Pancreas (tissue), 10 donors: ENCODE data around the gene TBCK. TPM values are rescaled to one million over a fixed set of nuclear protein-coding genes. Genes with fewer than 3 reads are reported as not detected.
A peak's percentile ranks its signal among the peaks of the same experiment; 100 is the strongest.

Source experiments
- ATAC-seq, 4 donors: fragments of 200-7000 bp; cut with Tn5 transposase; one replicate each; pipeline versions ENCODE4 v1.8.0 to v1.9.1; 2020; ENCODE audit warnings: mild to moderate bottlenecking in 4 of 4, moderate library complexity in 4 of 4
- DNase-seq, 6 donors: peaks; one replicate each; pipeline ENCODE4 v3.0.0-alpha.2; 2020
- FAIRE-seq: peaks from 2 replicates; lab custom pipeline; 2012; peaks lifted over from hg19 to GRCh38; lab: Jason Lieb, UNC
- H3K27ac ChIP-seq, 4 donors: fragments of 200-600 bp; sonication (generic); 1 replicate in 3 of 4; 2 replicates in 1 of 4; pipeline versions ENCODE4 v1.5.0 to v1.8.0; 2020
- H3K27me3 ChIP-seq, 4 donors: fragments of 200-600 bp; one replicate each; pipeline ENCODE4 v1.8.0; 2021
- H3K36me3 ChIP-seq, 3 donors: fragments of 200-600 bp; sonication (generic) in 1 of 3; one replicate each; pipeline versions ENCODE4 v1.5.0 to v1.8.0; 2020 to 2021
- H3K4me1 ChIP-seq, 3 donors: fragments of 200-600 bp; one replicate each; pipeline ENCODE4 v1.8.0; 2021
- H3K4me3 ChIP-seq, 4 donors: fragments of 200-600 bp; sonication (generic) in 2 of 4; one replicate each; pipeline versions ENCODE4 v1.5.0 to v1.8.0; 2020 to 2021
- H3K9me3 ChIP-seq, 4 donors: fragments of 200-600 bp; one replicate each; pipeline ENCODE4 v1.8.0; 2021
- WGBS, 2 donors: extraction: QIAGEN DNeasy Blood & Tissue Kit; methylation state at CpG; one replicate each; pipeline ENCODE4 v1.1.7; 2013; 5-methylcytosine and 5-hydroxymethylcytosine counted together
- intact Hi-C, 3 donors: fragments of 100-400 bp; cut with DNase I; formaldehyde crosslinking; loops; one replicate each; pipeline versions ENCODE4 v1.11.1 to v1.14.2; 2022
- polyA plus RNA-seq, 2 donors: library from polyadenylated mRNA; stranded (reverse); fragments of 200-250 nt; gene quantifications; one replicate each; pipeline ENCODE4 v1.2.3, GENCODE V29; 2013
- total RNA-seq, 6 donors: library from RNA; stranded (reverse); fragmentation: NEBNext Ultra II Directional in 4 of 6; extraction: Animal tissue kit (Norgen Biotek cat#: 25700) in 4 of 6; gene quantifications; one replicate each; pipeline versions ENCODE4 v1.2.1 to v1.2.4, GENCODE V29; 2021 to 2023
- TF ChIP-seq, protein P1 (sequence below), 4 donors: fragments of 200-600 bp; sonication (generic) in 3 of 4; IDR thresholded peaks; one replicate each; pipeline versions ENCODE4 v1.5.0 to v1.8.0; 2021; ENCODE audit warnings: antibody characterized with exemption in 4 of 4
- donor health status: healthy with polysubstance abuse.
- donor health status: DM: no; HTN: no; CAD: no; lungs with moderate emphysema.
- donor health status: DM: no; HTN: no; CAD: no.
- donor health status: control.
- donor health status: control.
- donor health status: Bipolar disorder and iron deficiency.
- donor health status: DM: yes; HTN: yes; CAD: no.
- donor health status: DM: no; HTN: no; CAD: no.
- donor health status: DM: no; HTN: no; CAD: no.
- donor health status: DM: yes; HTN: yes; CAD: no.

TBCK gene
- total and polyA plus RNA-seq, 8 donors: 5.3 to 35.1 (median 12.5) TPM

- TF ChIP-seq, protein P1, sequence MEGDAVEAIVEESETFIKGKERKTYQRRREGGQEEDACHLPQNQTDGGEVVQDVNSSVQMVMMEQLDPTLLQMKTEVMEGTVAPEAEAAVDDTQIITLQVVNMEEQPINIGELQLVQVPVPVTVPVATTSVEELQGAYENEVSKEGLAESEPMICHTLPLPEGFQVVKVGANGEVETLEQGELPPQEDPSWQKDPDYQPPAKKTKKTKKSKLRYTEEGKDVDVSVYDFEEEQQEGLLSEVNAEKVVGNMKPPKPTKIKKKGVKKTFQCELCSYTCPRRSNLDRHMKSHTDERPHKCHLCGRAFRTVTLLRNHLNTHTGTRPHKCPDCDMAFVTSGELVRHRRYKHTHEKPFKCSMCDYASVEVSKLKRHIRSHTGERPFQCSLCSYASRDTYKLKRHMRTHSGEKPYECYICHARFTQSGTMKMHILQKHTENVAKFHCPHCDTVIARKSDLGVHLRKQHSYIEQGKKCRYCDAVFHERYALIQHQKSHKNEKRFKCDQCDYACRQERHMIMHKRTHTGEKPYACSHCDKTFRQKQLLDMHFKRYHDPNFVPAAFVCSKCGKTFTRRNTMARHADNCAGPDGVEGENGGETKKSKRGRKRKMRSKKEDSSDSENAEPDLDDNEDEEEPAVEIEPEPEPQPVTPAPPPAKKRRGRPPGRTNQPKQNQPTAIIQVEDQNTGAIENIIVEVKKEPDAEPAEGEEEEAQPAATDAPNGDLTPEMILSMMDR (IDR thresholded peaks at IDR 0.05): no peak
- H3K4me1 ChIP-seq: no peaks in the 10 kb centered on the region
- FAIRE-seq: no peak
- DNase-seq: no peak
- ATAC-seq: no peak
- no peaks in the 10 kb centered on the region for H3K9me3 ChIP-seq
- intact Hi-C loops: no loop called here
- no peak overlapping the region for H3K4me3 ChIP-seq
- WGBS, 2 donors: 51 to 55% methylated on average over 1 of the region's 1 CpG
- H3K27ac ChIP-seq: no peak overlapping the region
- no peaks in the 10 kb centered on the region for H3K27me3 ChIP-seq
- no peaks in the 10 kb centered on the region for H3K36me3 ChIP-seq
Measured at GRCh38 chr4:106358899-106359298, 42.9 kb upstream of the TBCK start.

DNA sequence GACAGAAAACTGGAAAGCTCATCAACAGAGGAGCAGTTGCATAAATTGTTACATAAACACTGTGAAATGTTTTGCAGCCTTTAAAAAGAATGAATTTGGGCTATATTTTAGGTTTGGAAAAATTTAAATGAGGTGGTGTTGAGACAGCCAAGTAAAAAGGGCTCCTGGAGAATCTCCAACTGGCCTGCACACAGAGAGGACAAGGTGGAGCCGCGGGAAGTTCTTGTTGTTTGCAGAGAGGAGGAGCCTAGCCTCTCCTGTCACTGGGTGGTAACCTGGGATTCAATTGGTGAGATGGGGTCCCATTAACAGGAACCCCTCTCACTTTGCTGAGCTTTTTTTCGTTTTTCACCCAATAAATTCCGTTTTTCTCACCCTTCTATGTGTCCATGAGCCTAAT lies 39.2 kb upstream of the TBCK start:
- no peak overlapping the region for H3K27ac ChIP-seq
- intact Hi-C loops: no loop called here
- 35 to 52% methylated on average over 4 of the region's 4 CpGs for WGBS, 2 donors
- TF ChIP-seq, protein P1 (IDR thresholded peaks at IDR 0.05): no peak
- no peaks in the 10 kb centered on the region for H3K27me3 ChIP-seq
- H3K36me3 ChIP-seq: no peaks in the 10 kb centered on the region
- no peaks in the 10 kb centered on the region for H3K9me3 ChIP-seq
- H3K4me3 ChIP-seq: no peak overlapping the region
- peak in 2 of 4 donors; percentile 53 to 57 for ATAC-seq
- no peaks in the 10 kb centered on the region for H3K4me1 ChIP-seq
- FAIRE-seq: no peak
- DNase-seq: peak in 1 of 6 donors; percentile 16

GRCh38 chr4:106353786-106354185 lies 37.8 kb upstream of the TBCK start:
- no peak for ATAC-seq
- TF ChIP-seq, protein P1 (IDR thresholded peaks at IDR 0.05): no peak
- Histone ChIP-seq H3K4me3 (no peak overlapping the region), H3K27ac (no peak overlapping the region), H3K4me1 (no peaks in the 10 kb centered on the region), H3K36me3 (no peaks in the 10 kb centered on the region), H3K27me3 (no peaks in the 10 kb centered on the region), H3K9me3 (no peaks in the 10 kb centered on the region)
- WGBS, 2 donors: 93 to 100% methylated on average over 1 of the region's 1 CpG
- DNase-seq: no peak
- FAIRE-seq: no peak
- intact Hi-C loops: no loop called here

GRCh38 chr4:106351016-106351415 lies 35.0 kb upstream of the TBCK start:
- no peak overlapping the region for H3K27ac ChIP-seq
- intact Hi-C loops: no loop called here
- no peaks in the 10 kb centered on the region for H3K36me3 ChIP-seq
- TF ChIP-seq, protein P1 (IDR thresholded peaks at IDR 0.05): no peak
- H3K27me3 ChIP-seq: no peaks in the 10 kb centered on the region
- H3K9me3 ChIP-seq: no peaks in the 10 kb centered on the region
- H3K4me1 ChIP-seq: no peaks in the 10 kb centered on the region
- no peak for FAIRE-seq
- H3K4me3 ChIP-seq: no peak overlapping the region
- no peak for DNase-seq
- no peak for ATAC-seq

GRCh38 chr4:106347167-106347566 lies 31.2 kb upstream of the TBCK start:
- DNase-seq (no peak), FAIRE-seq (peak; percentile 86), ATAC-seq (no peak)
- no peaks in the 10 kb centered on the region for H3K9me3 ChIP-seq
- H3K4me3 ChIP-seq: no peak overlapping the region
- peaks cover 0 to 3% (median 0%) of the 10 kb centered on the region in 3 donors for H3K4me1 ChIP-seq
- H3K27me3 ChIP-seq: no peaks in the 10 kb centered on the region
- 83 to 84% methylated on average over 1 of the region's 1 CpG for WGBS, 2 donors
- TF ChIP-seq, protein P1 (IDR thresholded peaks at IDR 0.05): no peak
- intact Hi-C loops: no loop called here
- H3K36me3 ChIP-seq: no peaks in the 10 kb centered on the region
- no peak overlapping the region for H3K27ac ChIP-seq
